Measurements from ENCODE around the gene RNU5B-1.
"Not testable (repeated sequence)": the region's sequence is repeated elsewhere in the genome, so short reads cannot be mapped to it uniquely, and the experiment has no call there.

Gene RNU5B-1
- 4.2 to 4.5 reads per million in 2 donors for total RNA-seq

- no peak for DNase-seq
Observed at GRCh38 chr15:65304381-65305149, at the start of gene RNU5B-1. Gene RNU5B-1 (plus strand): TSS chr15:65304677.

GRCh38 chr15:65254758-65255157 is 49.7 kb upstream of the RNU5B-1 start:
- no peak for DNase-seq

GRCh38 chr15:65255486-65256140 is 48.9 kb upstream of the RNU5B-1 start:
- no peak for DNase-seq

GRCh38 chr15:65258375-65259262 is 45.9 kb upstream of the RNU5B-1 start:
- DNase-seq = no peak

GRCh38 chr15:65259367-65259797 is 45.1 kb upstream of the RNU5B-1 start:
- DNase-seq = no peak

GRCh38 chr15:65260968-65261367 is 43.5 kb upstream of the RNU5B-1 start:
- no peak for DNase-seq

GRCh38 chr15:65263313-65263712 is 41.2 kb upstream of the RNU5B-1 start:
- DNase-seq = no peak

GRCh38 chr15:65264863-65265430 is 39.5 kb upstream of the RNU5B-1 start:
- DNase-seq = no peak

- no peak for DNase-seq
Observed at GRCh38 chr15:65266469-65266868, 38.0 kb upstream of the RNU5B-1 start.

- no peak for DNase-seq
Observed at GRCh38 chr15:65268411-65268810, 36.1 kb upstream of the RNU5B-1 start.

- not testable (repeated sequence) for DNase-seq
Observed at GRCh38 chr15:65270811-65271545, 33.5 kb upstream of the RNU5B-1 start.

GRCh38 chr15:65275104-65275727 is 29.3 kb upstream of the RNU5B-1 start:
- DNase-seq = no peak

GRCh38 chr15:65275728-65276126 is 28.8 kb upstream of the RNU5B-1 start:
- DNase-seq = no peak

- no peak for DNase-seq
Observed at GRCh38 chr15:65277015-65277414, 27.5 kb upstream of the RNU5B-1 start.

GRCh38 chr15:65278480-65278879 is 26.0 kb upstream of the RNU5B-1 start:
- DNase-seq = no peak

- no peak for DNase-seq
Observed at GRCh38 chr15:65285291-65286068, 19.0 kb upstream of the RNU5B-1 start.

GRCh38 chr15:65286069-65286703 is 18.3 kb upstream of the RNU5B-1 start:
- peak; percentile 42 for DNase-seq

GRCh38 chr15:65286704-65287519 is 17.6 kb upstream of the RNU5B-1 start, which contains the start of gene PARP16:
Gene PARP16 (minus strand): TSS chr15:65286883. CDS start chr15:65286426, 457 bp downstream.
- DNase-seq = peak; percentile 93

- no peak for DNase-seq
Observed at GRCh38 chr15:65287520-65287855, 17.0 kb upstream of the RNU5B-1 start.

All from activated gamma-delta T cell (primary cell).